KMS-11 (cell line): ENCODE measurements around the gene TCF19.
A peak's percentile ranks its signal among the peaks of the same experiment; 100 is the strongest.
"Not testable (repeated sequence)": the region's sequence is repeated elsewhere in the genome, so short reads cannot be mapped to it uniquely, and the experiment has no call there.

Experiments used
- H2AFZ ChIP-seq: fragments of 200-600 bp; sonication (generic); 2 replicates; pipeline ENCODE4 v1.6.1; 2016; ENCODE audit warnings: antibody characterized with exemption, mixed run types, low read depth
- H3K27ac ChIP-seq: fragments of 200-600 bp; sonication (generic); 2 replicates; pipeline ENCODE4 v1.6.1; 2016; ENCODE audit warnings: mild to moderate bottlenecking, mixed run types
- H3K27me3 ChIP-seq: fragments of 200-600 bp; sonication (generic); 2 replicates; pipeline ENCODE4 v1.6.1; 2017; ENCODE audit warnings: mild to moderate bottlenecking, low read depth, mixed run types, moderate library complexity; ENCODE audit not compliant: insufficient read depth
- H3K36me3 ChIP-seq: fragments of 200-600 bp; sonication (generic); 2 replicates; pipeline ENCODE4 v1.6.1; 2017; ENCODE audit warnings: mild to moderate bottlenecking, mixed run types; ENCODE audit not compliant: insufficient read depth
- H3K4me1 ChIP-seq: fragments of 200-600 bp; sonication (generic); 2 replicates; pipeline ENCODE4 v1.6.1; 2016; ENCODE audit warnings: mild to moderate bottlenecking, low read depth, mixed run types; ENCODE audit not compliant: poor library complexity, severe bottlenecking
- H3K4me2 ChIP-seq: fragments of 200-600 bp; sonication (generic); 2 replicates; pipeline ENCODE4 v1.7.0; 2016; ENCODE audit warnings: mild to moderate bottlenecking, mixed run types
- H3K4me3 ChIP-seq: fragments of 200-600 bp; sonication (generic); IDR thresholded peaks from 2 replicates; pipeline ENCODE4 v1.6.1; 2017; ENCODE audit warnings: low read depth, low read length, mixed read lengths; ENCODE audit not compliant: insufficient read depth
- H3K79me2 ChIP-seq: fragments of 200-600 bp; sonication (generic); 2 replicates; pipeline ENCODE4 v1.6.1; 2016; ENCODE audit warnings: low read depth, mixed run types; ENCODE audit not compliant: insufficient read depth
- H3K9ac ChIP-seq: fragments of 200-600 bp; sonication (generic); 2 replicates; pipeline ENCODE4 v1.6.1; 2016; ENCODE audit warnings: mild to moderate bottlenecking, mixed run types
- H4K20me1 ChIP-seq: fragments of 200-600 bp; sonication (generic); 2 replicates; pipeline ENCODE4 v1.6.1; 2016; ENCODE audit warnings: mild to moderate bottlenecking, mixed run types; ENCODE audit not compliant: insufficient read depth
- TF ChIP-seq, protein P1 (sequence below): fragments of 200-600 bp; sonication (generic); conservative IDR thresholded peaks from 2 replicates; pipeline ENCODE4 v1.6.1; 2017; ENCODE audit warnings: low read depth, mild to moderate bottlenecking, antibody characterized with exemption, low read length, moderate library complexity, mixed read lengths

TCF19 gene

DNA sequence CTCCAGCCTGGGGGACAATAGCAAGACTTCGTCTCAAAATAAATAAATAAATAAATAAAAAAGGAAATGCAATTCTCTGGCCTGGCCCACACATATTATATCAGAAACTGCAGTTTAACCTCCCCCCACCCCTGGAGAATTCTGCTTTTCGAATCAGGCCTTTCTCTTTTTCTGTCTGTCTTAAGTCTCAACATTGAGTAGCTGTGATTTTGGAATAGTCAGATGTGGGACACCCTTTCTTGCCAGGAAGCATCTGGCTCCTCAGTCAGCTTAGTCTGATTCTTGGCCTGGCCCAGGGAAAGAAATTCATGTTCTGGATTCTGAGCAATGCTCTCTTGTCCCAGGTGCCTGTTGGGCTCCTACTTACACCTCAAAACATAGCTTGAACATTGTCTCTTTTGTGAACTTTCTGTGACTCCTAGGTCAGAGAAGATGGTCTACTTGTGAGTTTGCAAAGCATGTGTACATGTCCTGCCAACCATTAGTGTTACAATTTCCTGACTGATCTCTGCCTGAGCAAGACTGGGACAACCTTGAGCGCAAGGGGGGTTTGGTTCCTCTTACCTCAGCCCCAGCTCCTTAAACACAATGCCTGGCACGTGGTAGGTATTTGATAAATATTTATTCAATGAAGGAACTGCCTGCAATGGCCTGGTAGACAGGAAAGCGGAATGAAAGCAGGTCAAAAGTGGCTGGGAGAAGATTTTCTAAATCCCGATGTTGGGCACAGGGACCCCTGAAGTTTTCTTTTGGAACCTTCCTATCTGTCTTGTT is 35.9 kb downstream of the TCF19 start:
- Histone ChIP-seq H3K9ac (no peak overlapping the region), H3K27me3 (no peaks in the 10 kb centered on the region), H3K4me2 (no peak overlapping the region), H3K4me3 (no peak overlapping the region), H3K4me1 (peaks cover 39% of the 10 kb centered on the region), H4K20me1 (no peaks in the 10 kb centered on the region), H3K36me3 (no peaks in the 10 kb centered on the region), H3K79me2 (peaks cover 8% of the 10 kb centered on the region; the same call in 1 of the 2 replicates), H3K27ac (no peak overlapping the region), H2AFZ (no peak overlapping the region)
- TF ChIP-seq, protein P1, sequence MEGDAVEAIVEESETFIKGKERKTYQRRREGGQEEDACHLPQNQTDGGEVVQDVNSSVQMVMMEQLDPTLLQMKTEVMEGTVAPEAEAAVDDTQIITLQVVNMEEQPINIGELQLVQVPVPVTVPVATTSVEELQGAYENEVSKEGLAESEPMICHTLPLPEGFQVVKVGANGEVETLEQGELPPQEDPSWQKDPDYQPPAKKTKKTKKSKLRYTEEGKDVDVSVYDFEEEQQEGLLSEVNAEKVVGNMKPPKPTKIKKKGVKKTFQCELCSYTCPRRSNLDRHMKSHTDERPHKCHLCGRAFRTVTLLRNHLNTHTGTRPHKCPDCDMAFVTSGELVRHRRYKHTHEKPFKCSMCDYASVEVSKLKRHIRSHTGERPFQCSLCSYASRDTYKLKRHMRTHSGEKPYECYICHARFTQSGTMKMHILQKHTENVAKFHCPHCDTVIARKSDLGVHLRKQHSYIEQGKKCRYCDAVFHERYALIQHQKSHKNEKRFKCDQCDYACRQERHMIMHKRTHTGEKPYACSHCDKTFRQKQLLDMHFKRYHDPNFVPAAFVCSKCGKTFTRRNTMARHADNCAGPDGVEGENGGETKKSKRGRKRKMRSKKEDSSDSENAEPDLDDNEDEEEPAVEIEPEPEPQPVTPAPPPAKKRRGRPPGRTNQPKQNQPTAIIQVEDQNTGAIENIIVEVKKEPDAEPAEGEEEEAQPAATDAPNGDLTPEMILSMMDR: no peak

DNA sequence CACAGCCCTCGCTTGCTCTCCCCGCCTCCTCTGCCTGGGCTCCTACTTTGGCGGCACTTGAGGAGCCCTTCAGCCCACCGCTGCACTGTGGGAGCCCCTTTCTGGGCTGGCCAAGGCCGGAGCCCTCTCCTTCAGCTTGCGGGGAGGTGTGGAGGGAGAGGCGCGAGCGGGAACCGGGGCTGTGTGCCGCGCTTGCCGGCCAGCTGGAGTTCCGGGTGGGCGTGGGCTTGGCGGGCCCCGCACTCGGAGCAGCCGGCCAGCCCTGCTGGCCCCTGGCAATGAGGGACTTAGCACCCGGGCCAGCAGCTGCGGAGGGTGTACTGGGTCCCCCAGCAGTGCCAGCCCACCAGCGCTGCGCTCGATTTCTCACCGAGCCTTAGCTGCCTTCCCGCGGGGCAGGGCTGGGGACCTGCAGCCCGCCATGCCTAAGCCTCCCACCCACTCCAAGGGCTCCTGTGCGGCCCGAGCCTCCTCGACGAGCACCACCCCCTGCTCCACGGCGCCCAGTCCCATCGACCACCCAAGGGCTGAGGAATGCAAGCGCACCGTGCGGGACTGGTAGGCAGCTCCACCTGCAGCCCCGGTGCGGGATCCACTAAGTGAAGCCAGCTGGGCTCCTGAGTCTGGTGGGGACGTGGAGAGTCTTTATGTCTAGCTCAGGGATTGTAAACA is 37.1 kb downstream of the TCF19 start:
- H4K20me1 ChIP-seq, H3K27me3 ChIP-seq, H3K4me2 ChIP-seq, H3K9ac ChIP-seq, H3K36me3 ChIP-seq, H3K27ac ChIP-seq, H3K4me3 ChIP-seq, H2AFZ ChIP-seq: not testable (repeated sequence)
- Histone ChIP-seq H3K4me1 (peaks cover 42% of the 10 kb centered on the region), H3K79me2 (peaks cover 18% of the 10 kb centered on the region; the same call in 1 of the 2 replicates)

DNA sequence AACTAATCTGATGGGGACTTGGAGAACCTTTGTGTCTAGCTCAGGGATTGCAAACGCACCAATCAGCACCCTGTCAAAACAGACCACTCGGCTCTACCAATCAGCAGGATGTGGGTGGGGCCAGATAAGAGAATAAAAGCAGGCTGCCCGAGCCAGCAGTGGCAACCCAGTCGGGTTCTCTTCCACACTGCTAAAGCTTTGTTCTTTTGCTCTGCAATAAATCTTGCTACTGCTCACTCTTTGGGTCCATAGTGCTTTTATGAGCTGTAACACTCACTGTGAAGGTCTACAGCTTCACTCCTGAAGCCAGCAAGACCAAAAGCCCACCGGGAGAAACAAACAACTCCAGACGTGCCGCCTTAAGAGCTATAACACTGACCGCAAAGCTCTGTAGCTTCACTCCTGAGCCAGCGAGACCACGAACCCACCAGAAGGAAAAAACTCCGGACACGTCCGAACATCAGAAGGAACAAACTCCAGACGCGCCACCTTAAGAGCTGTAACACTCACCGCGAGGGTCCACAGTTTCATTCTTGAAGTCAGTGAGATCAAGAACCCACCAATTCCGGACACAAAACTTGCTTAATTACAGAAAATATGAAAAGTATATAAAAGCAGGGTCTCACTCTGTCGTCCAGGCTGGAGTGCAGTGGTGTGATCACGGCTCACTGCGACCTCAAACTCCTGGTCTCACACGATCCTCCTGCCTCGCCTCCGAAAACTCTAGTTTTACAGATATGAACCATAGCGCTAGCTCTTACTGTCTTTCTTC is 38.0 kb downstream of the TCF19 start:
- not testable (repeated sequence) for H4K20me1 ChIP-seq, H3K4me3 ChIP-seq, H3K36me3 ChIP-seq, H3K9ac ChIP-seq, H2AFZ ChIP-seq, H3K27me3 ChIP-seq
- Histone ChIP-seq H3K79me2 (peaks cover 20% of the 10 kb centered on the region; the same call in 1 of the 2 replicates), H3K4me2 (peak overlapping the region; percentile 10; the same call in 1 of the 2 replicates), H3K4me1 (peaks cover 38% of the 10 kb centered on the region), H3K27ac (0 out of 2 replicates have a peak overlapping the region, but pooled peaks have one; percentile 96)

DNA sequence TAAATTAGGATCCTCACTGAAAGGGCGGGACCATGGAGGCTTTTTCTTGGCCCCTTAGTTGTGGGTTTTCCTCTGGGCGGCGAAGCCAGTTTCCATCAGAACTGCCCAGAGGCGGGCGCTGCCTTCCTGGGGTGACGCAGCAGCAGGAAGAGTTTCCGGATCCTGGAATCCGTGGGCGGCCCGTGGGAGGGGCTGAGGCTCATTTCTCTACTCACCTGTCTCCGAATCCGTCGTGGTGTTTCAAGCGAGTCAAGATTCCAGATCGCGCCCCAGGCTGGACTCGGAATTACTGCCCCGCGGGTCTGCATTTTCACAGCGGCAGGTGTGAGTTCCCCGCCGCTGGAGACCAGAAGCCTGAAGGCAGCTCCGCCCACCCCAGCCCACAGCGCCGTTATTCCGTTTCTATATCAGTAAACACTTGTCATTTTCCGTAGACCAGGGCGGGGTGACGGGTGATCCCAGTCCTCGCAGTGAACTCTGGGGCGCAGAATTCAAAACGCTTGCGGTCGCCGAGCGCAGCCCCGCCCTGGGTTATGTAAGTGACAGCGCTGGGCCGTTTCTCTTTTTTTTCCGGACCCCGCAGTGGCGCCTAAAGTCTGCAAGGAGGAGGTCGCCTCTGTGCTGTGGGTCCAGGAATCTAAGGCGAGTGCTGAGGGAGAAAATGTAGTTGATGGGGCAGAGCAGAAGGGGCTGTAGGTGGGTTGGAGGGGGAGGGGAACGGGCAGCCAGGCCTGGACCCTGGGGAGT is 39.3 kb downstream of the TCF19 start:
- Histone ChIP-seq H3K79me2 (peaks cover 20% of the 10 kb centered on the region; the same call in 1 of the 2 replicates), H2AFZ (peak overlapping the region; percentile 64)
- TF ChIP-seq, protein P1: no peak

DNA sequence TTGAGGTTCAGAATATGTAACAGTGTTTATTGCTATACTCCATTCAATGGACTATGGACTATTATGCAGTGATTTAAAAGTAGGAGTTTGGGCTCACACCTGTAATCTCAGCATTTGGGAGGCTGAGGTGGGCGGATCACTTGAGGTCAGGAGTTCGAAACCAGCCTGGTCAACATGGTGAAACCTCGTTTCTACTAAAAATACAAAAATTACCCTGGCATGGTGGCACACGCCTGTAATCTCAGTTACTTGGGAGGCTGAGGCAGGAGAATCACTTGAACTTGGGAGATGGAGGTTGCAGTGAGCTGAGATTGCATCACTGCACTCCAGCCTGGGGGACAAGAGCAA is 40.7 kb downstream of the TCF19 start:
- H3K36me3 ChIP-seq, H4K20me1 ChIP-seq, H3K9ac ChIP-seq, H3K27me3 ChIP-seq, H3K27ac ChIP-seq, H2AFZ ChIP-seq, H3K4me3 ChIP-seq: not testable (repeated sequence)
- H3K4me1 ChIP-seq: peaks cover 54% of the 10 kb centered on the region
- H3K79me2 ChIP-seq: peaks cover 20% of the 10 kb centered on the region; the same call in 1 of the 2 replicates
- peak overlapping the region; percentile 71; the same call in 1 of the 2 replicates for H3K4me2 ChIP-seq

More for the DNA sequence above, 39.3 kb downstream of the TCF19 start:
- Histone ChIP-seq H3K9ac (peak overlapping the region; percentile 95), H3K27me3 (no peaks in the 10 kb centered on the region), H3K27ac (peak overlapping the region; percentile 96), H3K4me3 (no peak overlapping the region), H3K4me1 (peaks cover 42% of the 10 kb centered on the region), H4K20me1 (no peaks in the 10 kb centered on the region), H3K4me2 (peak overlapping the region; percentile 71; the same call in 1 of the 2 replicates), H3K36me3 (no peaks in the 10 kb centered on the region)
